MM.1S (cell line): Measurements from ENCODE around the gene PARP6.

Experiments
- EZH2 ChIP-seq: fragments of 300-600 bp; sonication (generic); optimal IDR thresholded peaks from 2 replicates; pipeline ENCODE3; 2017; ENCODE audit warnings: low read depth, mild to moderate bottlenecking, antibody characterized with exemption, low read length, mixed read lengths
- EZH2phosphoT487 ChIP-seq: fragments of 300-600 bp; sonication (generic); IDR thresholded peaks from 2 replicates; pipeline ENCODE4 v1.6.1; 2018; ENCODE audit warnings: antibody characterized with exemption, low read length
- TF ChIP-seq, protein P1 (sequence below): fragments of 300-600 bp; sonication (generic); IDR thresholded peaks from 2 replicates; pipeline ENCODE4 v1.5.1; 2016; ENCODE audit warnings: antibody characterized with exemption, low read length, mixed read lengths

DNA sequence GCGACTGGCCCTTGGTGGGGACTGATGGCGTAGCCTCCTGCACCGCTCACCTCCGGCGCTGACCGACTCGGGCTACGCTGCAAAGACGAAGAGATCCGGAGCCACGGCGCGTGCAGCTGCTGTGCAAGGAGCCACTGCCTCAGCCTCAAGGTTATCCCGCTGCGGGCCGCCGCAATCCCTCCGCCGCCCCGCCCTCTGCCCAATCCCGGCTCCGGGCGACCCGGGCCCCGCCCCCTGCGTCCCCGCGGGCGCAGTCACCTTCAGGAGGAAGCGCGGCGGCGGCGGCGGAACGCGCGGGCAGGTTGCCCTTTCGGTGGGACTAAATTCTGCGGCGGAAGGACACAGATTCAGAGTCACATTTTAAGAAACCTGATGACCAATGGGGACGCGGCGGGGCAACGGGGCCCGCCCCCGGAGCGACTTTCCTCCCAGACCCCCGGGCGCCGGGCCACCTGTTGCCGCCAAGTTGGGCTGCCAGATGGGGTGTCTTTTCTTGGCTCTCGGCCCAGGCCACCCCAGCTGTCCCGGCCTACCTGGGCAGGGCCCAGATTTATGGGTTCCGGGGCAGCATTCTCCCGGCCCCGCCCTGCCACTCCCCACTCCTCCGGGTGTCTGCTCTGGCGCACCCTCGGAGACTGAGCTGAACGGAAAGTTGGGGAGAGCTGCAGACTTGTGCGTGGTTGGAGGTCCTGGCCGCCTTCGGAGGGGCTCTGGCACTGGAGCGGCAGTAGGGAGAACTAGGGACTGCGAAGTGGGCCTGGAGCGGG, 41.1 kb downstream of the PARP6 start, which contains the start of gene PKM:
- TF ChIP-seq EZH2phosphoT487: no peak
- TF ChIP-seq, protein P1, sequence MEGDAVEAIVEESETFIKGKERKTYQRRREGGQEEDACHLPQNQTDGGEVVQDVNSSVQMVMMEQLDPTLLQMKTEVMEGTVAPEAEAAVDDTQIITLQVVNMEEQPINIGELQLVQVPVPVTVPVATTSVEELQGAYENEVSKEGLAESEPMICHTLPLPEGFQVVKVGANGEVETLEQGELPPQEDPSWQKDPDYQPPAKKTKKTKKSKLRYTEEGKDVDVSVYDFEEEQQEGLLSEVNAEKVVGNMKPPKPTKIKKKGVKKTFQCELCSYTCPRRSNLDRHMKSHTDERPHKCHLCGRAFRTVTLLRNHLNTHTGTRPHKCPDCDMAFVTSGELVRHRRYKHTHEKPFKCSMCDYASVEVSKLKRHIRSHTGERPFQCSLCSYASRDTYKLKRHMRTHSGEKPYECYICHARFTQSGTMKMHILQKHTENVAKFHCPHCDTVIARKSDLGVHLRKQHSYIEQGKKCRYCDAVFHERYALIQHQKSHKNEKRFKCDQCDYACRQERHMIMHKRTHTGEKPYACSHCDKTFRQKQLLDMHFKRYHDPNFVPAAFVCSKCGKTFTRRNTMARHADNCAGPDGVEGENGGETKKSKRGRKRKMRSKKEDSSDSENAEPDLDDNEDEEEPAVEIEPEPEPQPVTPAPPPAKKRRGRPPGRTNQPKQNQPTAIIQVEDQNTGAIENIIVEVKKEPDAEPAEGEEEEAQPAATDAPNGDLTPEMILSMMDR: no peak
- no peak for TF ChIP-seq EZH2
